GM19452 (cell line): ENCODE measurements around the gene ZSCAN16.
"Not testable (repeated sequence)": the region's sequence is repeated elsewhere in the genome, so short reads cannot be mapped to it uniquely, and the experiment has no call there.

Experiments used
- ATAC-seq: cut with Tn5 transposase; IDR thresholded peaks from one replicate; pipeline ENCODE4 v1.9.1; 2021; ENCODE audit not compliant: unreplicated experiment

The ZSCAN16 gene

DNA sequence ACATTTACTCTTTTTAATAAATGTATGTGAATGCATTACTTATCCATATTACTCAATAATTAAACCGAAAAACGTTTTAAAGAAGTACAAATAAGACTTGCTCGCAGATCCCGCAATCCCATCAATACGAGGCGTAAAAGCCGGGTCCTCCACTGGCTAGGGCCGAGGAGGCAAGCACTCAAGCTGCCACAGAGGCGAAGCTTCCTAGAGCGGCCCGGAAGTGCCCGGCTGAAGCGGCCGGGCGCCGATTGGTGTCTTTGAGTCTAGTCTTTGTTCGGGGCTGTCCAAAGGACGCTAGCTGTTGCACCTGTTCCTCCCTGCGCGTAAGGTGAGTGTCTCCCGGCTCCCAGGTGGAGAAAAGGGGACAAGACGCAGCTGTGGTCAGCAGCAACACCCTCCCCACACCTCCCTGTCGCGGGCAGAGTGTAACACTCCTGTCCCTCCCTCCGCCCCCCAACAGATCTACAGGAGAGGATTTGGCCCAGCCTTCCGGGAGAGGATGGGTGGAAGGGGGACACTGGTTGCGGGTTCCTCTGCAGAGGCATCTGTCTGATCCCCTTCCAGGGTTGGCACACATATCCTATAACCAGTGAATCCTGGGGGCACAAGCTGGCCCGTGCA lies at the start of gene ZSCAN16:
ZSCAN16 (plus strand) TSS at position 260 of the 621 bp plus-strand sequence. CDS start 835 bp downstream, outside the sequence.
- ATAC-seq, result peak; percentile 98

DNA sequence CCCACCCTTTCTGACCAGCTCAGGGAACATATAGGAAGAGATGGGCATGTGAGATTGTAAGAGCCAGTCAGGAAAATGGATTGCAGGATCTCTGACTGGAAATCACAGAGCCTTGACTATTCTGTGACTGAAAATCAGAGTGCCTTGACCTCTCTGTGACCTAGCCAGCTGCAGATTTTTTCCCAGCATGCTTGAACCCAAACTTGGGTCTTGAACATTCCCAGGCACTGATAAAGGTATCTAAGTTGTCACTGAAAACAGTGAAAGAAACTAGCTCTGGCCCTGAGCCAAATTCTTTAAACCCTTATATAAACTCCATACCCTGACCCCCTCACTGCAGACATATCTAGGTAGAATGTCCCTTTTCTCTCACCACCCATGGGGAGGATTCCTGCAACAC lies 46.4 kb upstream of the ZSCAN16 start:
- no peak for ATAC-seq

GRCh38 chr6:28078836-28079235 lies 45.6 kb upstream of the ZSCAN16 start:
- no peak for ATAC-seq

DNA sequence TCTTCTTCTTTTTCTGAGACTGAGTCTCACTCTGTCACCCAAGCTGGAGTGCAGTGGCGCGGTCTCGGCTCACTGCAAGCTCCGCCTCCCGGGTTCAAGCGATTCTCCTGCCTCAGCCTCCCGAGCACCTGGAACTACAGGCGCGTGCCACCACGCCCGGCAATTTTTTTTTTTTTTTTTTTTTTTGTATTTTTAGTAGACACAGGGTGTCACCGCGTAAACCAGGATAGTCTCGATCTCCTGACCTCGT lies 44.1 kb upstream of the ZSCAN16 start, which contains the start of gene ZNF165:
ZNF165 (plus strand) TSS at position 188 of the 250 bp plus-strand sequence. CDS start 4,913 bp downstream, outside the sequence.
- ATAC-seq, result peak; percentile 26

- peak; percentile 77 for ATAC-seq
Measured at GRCh38 chr6:28080631-28081485, 43.6 kb upstream of the ZSCAN16 start.

GRCh38 chr6:28081486-28081751 lies 43.0 kb upstream of the ZSCAN16 start:
- ATAC-seq, result peak; percentile 43

DNA sequence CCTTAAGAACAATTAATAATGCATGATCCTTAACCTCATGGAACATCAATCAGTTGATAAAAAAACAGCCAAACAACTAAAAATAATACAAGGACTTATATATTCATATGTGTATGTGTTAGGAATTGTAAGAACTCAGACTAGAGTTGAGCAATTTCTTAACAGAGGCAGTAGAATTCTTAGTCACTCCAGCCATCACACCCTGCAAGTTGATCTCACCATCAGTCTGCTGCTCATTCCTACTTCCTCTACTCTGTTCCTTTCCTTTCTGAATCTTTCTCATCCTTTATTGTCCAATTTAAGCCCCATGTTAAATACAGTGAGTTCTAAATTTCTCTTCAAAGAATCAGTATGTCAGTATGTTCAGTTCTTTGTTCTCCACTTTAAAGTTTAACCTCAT lies 41.5 kb upstream of the ZSCAN16 start:
- ATAC-seq, result no peak

GRCh38 chr6:28089054-28089453 lies 35.4 kb upstream of the ZSCAN16 start:
- no peak for ATAC-seq

DNA sequence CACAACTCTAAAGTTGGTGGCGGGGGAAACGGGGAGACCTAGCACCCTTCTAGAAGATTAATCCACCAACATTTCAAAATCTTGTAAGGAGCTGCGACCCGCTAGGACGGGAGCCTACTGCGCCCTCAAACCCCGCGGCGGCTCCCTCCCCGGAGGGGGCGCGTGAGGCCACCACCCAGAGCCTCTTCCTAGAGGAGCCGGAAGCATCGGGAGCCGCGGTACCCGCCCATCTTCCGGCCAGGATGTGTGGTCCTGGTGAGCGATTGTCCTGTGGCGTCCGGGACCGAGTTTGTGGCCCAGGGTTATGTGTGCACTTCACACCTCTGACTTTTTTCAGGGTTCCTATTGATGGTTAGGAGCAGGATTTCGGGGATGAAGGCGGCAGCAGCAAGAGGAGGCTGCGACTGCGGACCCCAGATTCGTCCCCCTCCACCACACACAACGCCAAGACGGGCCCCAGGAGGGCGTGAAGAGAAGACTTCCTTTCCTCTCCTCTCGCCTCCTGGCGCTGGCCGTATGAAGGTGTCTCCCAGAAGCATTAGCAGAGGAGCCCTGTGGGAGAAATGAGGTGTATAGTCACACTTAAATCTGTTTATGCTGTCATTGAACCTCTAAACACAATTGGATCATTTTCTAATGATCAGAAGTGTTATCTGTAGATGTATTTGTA lies 33.4 kb upstream of the ZSCAN16 start:
- ATAC-seq, result no peak

DNA sequence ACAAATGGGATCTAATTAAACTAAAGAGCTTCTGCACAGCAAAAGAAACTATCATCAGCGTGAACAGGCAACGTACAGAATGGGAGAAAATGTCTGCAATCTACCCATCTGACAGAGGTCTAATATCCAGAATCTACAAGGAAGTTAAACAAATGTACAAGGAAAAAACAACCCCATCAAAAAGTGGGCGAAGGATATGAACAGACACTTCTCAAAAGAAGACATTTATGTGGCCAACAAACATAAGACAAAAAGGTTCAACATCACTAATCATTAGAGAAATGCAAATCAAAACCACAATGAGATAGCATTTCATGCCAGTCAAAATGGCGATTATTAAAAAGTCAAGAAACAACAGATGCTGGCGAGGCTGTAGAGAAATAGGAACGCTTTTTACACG lies 22.2 kb upstream of the ZSCAN16 start:
- ATAC-seq, result not testable (repeated sequence)

- not testable (repeated sequence) for ATAC-seq
Measured at GRCh38 chr6:28102699-28103098, 21.7 kb upstream of the ZSCAN16 start.

DNA sequence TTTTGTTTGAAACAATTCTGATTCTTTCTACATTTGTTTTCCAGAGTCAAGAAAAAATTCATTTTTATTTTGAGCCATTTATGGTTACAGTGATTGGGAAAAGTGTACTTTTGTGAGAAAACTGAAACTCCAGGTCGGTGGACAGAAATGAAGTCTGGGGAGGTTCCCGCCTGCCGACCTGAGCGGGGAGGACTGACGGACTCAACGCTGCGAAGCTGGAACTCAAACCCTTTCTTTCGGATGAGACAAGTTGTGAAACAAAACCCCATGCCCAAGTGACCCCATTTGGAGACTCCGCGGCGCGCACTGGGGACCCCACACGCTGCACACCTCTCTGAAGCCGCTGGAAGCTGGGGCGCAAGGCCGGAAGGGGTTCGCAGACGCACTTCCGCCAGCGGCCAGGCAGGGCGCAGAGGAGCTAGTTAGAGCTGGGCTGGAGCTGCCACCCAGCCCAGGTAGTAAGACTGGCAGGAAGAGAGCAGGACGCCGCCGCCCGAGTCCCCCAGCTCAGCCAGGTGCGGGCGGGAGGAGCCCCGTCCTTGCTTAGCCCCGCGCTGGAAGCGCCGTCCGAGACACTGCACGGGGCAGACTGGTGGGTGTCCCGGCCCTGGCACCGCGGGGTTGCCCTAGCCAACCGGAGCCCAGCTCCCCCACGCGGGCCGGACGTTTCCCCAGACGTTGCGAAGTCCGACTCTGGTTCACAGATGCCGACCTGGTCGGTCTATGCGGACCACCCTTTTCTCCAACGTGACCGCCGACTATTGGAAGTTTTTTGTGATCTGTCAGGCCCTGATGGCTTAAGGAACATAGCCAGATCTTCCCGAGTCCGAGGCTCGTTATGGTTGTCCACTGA lies 19.8 kb upstream of the ZSCAN16 start:
- peak; percentile 98 for ATAC-seq

- no peak for ATAC-seq
Measured at GRCh38 chr6:28105245-28105639, 19.2 kb upstream of the ZSCAN16 start.

GRCh38 chr6:28107506-28107905 lies 16.9 kb upstream of the ZSCAN16 start:
- ATAC-seq, result no peak

DNA sequence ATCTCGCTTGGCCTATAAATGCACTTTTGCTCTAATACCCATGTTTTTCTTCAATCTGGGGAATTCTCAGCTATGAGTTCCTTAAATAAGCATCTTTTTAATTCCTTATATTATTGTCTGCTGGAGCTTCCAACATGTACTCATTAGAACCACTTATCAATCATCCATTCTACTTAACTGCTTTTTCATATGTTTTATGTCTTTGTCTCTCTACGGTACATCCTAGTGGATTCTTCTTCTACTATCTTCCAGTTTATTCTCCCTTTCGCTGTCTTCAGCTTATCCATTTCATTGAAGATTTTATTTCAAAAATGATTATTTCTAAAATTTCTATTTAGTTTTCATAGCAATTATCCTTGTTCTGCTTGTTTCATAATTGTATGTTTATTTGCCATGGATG lies 12.4 kb upstream of the ZSCAN16 start:
- ATAC-seq, result no peak

- ATAC-seq, result no peak
Measured at GRCh38 chr6:28115799-28116198, 8.6 kb upstream of the ZSCAN16 start.

DNA sequence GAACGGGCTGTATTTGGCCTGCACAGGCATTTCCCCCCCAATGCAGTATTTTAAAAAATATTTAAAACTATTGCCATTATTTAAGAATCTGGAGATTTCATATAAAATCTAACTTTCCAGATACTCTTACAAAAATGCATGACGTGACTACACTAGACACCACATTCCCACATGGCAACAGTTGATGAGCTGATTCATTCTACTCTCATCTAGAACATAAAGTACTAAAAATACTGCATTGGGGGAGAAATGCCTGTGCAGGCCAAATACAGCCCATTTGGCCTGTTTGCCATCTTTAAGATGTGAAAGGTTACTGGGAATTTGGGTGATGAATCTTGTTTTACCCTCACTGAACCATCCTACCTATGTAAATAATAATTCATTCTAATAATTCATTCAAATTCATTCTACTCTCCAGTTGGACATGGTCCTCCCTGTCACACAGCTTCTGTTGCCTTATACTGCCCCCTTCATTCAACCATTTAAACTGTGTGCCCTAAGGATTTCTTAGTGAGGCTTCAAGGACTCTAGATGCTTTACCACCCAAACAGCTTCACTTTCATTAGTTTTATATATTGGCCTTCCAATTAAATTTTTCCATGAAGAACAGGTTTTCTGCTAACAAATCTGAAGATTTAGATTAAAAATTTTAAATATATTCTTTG lies 6.9 kb upstream of the ZSCAN16 start:
- ATAC-seq, result no peak

DNA sequence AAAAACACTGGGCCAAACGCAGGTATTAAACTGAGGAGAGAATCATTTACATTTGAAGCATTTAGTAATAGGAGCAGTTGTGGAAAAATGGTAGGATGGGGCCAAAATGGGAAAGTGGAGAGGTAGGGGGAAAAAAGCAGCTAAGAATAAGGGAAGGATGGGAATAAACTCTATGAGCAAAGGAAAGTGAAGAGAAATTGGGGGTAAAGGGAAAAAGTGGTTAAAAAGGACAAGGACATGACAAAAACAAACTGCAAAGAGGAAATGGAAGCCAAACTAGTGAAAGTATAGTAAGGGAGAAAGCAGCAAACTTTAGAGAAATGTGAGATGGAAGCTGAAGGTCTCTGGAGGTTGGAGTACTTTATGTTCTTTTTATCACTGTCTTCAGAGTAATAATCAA lies 6.2 kb upstream of the ZSCAN16 start:
- ATAC-seq, result no peak

GRCh38 chr6:28121876-28122275 lies 2.5 kb upstream of the ZSCAN16 start:
- no peak for ATAC-seq

GRCh38 chr6:28122283-28122682 lies 2.1 kb upstream of the ZSCAN16 start:
- not testable (repeated sequence) for ATAC-seq

GRCh38 chr6:28124971-28125353 lies 553 bp downstream of the ZSCAN16 start:
- no peak for ATAC-seq
